GM18511 (cell line): ENCODE results near the gene SIL1.

Experiments
- ATAC-seq: cut with Tn5 transposase; IDR thresholded peaks from one replicate; pipeline ENCODE4 v1.9.1; 2021; ENCODE audit warnings: mild to moderate bottlenecking, moderate library complexity; ENCODE audit not compliant: unreplicated experiment

The SIL1 gene

GRCh38 chr5:138948471-138949222, 249.5 kb downstream of the SIL1 start:
- no peak for ATAC-seq

GRCh38 chr5:138947780-138948179, 250.4 kb downstream of the SIL1 start:
- ATAC-seq: no peak

GRCh38 chr5:138946831-138947560, 251.2 kb downstream of the SIL1 start:
- ATAC-seq: no peak

GRCh38 chr5:138946241-138946623, 251.9 kb downstream of the SIL1 start:
- no peak for ATAC-seq

GRCh38 chr5:138945421-138946240, 252.5 kb downstream of the SIL1 start:
- ATAC-seq: no peak

- no peak for ATAC-seq
These were observed 253.4 kb downstream of the SIL1 start for GRCh38 chr5:138944527-138945322.

- no peak for ATAC-seq
These were observed 254.5 kb downstream of the SIL1 start for GRCh38 chr5:138943599-138944173.

- ATAC-seq: no peak
These were observed 255.3 kb downstream of the SIL1 start for GRCh38 chr5:138942861-138943260.

- ATAC-seq: no peak
These were observed 256.1 kb downstream of the SIL1 start for GRCh38 chr5:138942066-138942465.

GRCh38 chr5:138938526-138938925, 259.6 kb downstream of the SIL1 start:
- no peak for ATAC-seq

- ATAC-seq: no peak
These were observed 260.5 kb downstream of the SIL1 start for GRCh38 chr5:138937392-138938387.

GRCh38 chr5:138936968-138937345, 261.2 kb downstream of the SIL1 start:
- no peak for ATAC-seq

- ATAC-seq: no peak
These were observed 261.8 kb downstream of the SIL1 start for GRCh38 chr5:138936225-138936967.

- ATAC-seq: no peak
These were observed 262.7 kb downstream of the SIL1 start for GRCh38 chr5:138935466-138935865.

- no peak for ATAC-seq
These were observed 263.2 kb downstream of the SIL1 start for GRCh38 chr5:138934971-138935370.

GRCh38 chr5:138933522-138934290, 264.5 kb downstream of the SIL1 start:
- no peak for ATAC-seq

- ATAC-seq: no peak
These were observed 265.9 kb downstream of the SIL1 start for GRCh38 chr5:138932171-138932810.
